HG03025 (cell line): ENCODE results near the gene MYT1.
"Not testable (repeated sequence)": the region's sequence is repeated elsewhere in the genome, so short reads cannot be mapped to it uniquely, and the experiment has no call there.

ENCODE experiments used
- ATAC-seq: cut with Tn5 transposase; IDR thresholded peaks from one replicate; pipeline ENCODE4 v1.9.1; 2021; ENCODE audit warnings: mild to moderate bottlenecking, moderate library complexity; ENCODE audit not compliant: unreplicated experiment, low FRiP score

MYT1 gene

DNA sequence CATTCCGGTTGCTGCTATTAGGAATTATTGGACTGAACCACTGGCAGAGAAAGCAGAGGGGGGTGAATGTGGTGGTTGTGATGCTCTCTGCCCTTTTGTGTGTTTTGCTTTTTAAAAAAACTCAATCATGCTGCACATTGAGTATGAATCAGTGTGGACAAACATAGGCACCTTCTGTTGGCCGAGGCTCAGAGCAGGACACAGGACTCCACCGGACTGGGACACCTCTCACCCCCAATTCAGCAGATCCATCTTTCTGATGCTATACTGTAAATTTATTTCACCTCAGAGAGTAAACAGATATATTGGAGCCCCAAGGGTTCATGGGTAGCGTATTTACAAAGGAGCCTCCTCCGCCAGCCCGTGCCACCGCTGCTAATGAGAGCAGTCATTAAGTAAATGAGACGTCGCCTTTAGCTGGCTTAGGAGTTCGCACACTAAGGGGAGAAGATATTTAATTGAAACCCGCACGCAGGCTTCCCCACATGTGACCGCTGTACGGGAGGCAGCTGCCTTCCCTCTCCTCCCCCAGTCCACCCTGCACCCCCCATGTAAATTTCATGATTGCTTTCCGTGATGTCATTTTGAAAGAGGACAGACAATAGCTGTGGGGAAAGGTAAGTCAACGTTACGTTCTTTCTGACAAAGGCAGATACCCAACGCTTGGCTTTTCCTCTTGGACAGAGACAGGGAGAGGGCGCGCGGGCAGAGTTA, at the start of gene MYT1:
Gene MYT1 (plus strand): TSS at position 330 of the 714 bp plus-strand sequence. CDS start 34,410 bp downstream, outside the sequence.
- no peak for ATAC-seq

DNA sequence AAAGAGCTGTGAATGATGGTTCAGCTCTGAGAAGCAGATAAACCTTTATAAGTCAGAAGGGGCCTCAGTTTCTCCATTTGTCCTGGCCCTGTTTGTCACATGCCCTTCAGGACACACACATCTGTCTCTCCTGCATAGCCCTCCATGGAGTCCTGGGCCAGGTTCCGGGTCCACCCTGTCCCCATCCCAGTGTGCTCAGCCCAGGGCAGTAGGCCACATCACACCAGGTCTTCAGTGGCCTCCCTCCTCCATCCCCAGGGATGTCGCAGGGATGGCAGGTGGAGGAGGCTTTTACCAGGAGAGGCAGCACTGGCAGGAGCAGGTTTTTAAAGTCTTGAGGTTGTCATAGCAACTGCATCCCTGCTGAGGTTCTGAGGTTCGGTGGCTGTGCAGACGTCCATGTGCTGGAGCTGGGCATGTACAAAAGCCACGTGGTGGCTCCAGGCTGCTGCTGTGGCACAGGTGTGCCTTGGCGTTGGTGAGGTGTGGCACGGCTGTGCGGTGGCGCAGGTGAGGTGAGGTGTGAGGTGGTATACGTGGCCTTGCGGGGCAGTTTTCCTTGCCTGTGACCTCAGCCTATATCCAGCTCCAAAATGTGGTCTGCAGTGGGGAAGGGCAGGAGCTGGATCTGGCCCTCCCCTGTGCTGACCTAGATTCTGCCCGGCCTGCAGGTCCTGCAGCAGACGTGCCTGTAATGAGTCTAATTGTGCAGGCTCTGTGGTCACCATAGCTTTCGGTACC, 48.9 kb upstream of the MYT1 start:
- ATAC-seq = no peak

DNA sequence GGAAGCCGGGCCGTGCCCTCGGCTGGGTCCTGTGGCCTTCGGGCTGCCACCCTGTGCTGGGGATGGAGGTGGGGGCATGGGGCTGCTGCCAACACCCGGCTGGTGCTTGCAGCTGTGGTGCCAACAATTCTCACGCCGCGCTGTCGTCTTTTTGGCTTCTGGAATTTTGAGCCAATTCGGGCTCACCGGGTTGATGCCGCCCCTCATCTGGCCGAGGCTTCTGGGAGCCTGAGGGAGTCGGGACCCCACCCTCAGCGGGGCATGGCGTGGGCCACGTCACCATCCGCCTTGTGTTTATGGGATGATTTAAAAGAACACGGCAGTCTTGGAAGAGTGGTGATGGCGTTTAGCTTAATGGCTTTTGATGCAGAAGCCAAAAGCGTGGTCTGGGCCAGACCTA, 48.2 kb upstream of the MYT1 start:
- ATAC-seq = no peak

DNA sequence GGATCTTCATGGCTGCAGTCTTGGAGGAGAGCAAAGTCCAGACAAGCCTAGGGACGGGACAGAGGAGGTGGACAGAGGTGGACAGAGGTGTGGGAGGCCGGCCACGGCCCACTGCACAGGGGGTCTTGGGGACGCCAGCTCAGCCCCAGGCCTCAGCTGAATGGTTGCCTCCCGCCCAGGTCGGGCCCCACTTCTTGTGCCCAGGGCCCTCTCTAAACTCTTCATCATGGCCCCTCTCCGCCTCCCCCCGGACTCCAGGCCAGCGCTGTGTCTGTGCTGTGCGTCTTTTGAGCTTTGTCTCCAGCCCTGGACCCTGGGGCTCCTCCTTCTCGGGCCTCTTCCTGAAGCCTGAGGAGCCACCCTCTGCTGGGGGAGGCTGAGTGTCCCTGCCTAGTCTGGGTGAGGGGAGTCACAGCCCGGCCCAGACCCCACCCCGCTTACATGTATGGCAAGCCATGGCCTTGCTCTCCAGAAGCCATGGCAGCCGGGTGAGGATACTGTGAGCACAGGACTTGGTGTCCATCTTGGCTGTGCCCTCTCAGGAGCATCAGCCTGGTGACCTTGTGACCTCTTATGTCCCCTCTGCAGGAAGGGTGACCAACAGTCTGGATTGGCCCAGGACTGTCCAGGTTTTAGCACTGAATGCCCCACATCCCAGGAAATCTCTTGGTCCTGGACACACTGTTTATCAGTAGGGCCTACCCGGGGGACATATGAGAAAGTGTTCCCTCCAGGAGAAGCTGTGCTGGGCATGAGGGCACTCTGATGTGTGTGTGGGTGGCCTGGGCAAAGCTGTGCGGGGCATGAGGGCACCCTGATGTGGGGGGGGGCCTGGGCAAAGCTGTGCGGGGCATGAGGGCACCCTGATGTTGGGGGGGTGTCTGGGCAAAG, 47.5 kb upstream of the MYT1 start:
- no peak for ATAC-seq

DNA sequence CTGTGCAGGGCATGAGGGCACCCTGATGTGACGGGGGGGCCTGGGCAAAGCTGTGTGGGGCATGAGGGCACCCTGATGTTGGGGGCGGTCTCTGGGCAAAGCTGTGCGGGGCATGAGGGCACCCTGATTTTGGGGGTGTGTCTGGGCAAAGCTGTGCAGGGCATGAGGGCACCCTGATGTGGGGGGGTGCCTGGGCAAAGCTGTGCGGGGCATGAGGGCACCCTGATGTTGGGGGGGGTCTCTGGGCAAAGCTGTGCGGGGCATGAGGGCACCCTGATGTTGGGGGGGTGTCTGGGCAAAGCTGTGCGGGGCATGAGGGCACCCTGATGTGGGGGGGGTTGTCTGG, 46.8 kb upstream of the MYT1 start:
- ATAC-seq = not testable (repeated sequence)

DNA sequence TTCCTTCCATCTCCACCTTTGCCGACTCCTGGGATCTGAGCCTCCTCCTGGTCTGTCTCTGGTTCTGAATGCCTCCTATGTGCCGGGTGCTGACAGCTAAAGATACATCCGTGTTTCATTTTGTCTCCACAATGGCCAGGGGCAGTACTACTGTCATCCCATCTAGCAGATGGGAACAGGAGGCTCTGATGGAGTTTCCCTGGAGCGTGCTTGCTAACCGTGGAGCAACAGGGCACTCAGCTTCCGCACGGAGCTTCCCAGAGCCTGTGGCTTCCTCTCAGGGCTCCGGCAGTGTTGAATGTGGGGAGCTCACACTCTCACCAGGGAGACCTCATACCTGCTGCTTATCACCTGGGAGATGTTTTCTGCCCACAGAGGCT, 45.0 kb upstream of the MYT1 start:
- no peak for ATAC-seq

DNA sequence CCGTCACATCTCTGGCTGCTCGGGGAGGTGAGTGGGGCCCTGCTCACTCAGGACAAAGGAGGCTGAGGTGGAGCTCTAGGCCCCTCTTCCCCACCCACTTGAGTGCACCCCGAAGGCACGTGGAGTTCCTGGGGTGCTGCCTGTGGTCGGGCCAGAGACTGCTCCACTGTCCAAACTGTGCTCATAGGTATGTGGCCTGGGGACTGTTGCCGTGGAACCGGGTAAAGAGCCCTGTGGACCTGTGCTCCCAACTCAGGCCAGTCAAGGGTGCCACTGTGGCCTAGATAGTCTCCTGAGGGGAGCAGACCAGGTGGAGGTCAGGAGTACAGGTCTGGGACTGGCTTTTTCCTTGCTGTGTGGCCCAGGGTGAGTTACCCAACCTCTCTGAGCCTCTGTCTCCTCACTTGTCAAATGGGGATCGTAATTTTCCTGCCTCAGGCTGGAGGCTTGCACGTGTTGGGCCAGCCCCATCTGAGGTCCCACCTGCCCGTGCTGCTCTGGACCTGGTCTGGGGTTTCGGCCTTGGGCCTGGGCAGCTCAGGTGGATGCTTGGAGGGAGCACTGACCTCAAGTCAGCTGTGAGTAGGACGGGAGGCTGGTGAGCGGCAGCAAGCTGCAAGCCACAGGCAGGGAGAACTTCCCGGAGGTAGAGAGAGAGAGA, 44.4 kb upstream of the MYT1 start:
- ATAC-seq = no peak

DNA sequence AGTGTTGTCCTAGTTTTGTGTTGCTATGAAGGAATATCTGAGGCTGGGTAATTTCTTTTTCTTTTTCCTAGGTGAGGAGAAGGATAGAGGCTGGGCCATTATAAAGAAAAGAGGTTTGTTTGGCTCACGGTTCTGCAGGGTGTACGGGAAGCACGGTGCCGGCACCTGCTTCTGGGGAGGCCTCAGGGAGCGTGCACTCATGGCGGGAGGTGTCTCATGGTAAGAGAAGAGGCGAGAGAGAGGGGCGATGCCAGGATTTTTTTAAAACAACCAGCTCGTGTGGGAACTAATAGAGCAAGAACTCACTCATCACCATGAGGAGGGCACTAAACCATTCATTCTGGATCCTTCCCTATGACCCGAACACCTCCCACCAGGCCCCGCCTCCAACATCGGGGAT, 42.7 kb upstream of the MYT1 start:
- no peak for ATAC-seq

DNA sequence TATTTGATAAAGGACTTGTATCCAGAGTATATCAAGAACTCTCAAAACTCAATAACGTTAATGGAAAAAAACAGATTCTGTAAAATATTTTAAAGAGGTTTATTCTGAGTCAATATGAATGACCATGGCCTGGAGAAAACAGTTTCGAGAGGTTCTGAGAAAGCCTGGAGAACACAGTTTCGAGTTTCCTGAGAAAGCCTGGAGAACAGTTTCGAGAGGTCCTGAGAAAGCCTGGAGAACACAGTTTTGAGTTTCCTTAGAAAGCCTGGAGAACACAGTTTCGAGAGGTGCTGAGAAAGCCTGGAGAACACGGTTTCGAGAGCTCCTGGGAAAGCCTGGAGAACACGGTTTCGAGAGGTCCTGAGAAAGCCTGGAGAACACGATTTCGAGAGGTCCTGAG, 41.3 kb upstream of the MYT1 start:
- not testable (repeated sequence) for ATAC-seq

DNA sequence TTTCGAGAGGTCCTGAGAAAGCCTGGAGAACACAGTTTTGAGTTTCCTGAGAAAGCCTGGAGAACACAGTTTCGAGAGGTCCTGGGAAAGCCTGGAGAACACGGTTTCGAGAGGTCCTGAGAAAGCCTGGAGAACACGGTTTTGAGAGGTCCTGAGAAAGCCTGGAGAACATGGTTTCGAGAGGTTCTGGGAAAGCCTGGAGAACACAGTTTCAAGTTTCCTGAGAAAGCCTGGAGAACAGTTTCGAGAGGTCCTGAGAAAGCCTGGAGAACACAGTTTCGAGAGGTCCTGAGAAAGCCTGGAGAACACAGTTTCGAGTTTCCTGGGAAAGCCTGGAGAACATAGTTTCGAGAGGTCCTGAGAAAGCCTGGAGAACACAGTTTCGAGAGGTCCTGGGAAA, 40.7 kb upstream of the MYT1 start:
- ATAC-seq = not testable (repeated sequence)

DNA sequence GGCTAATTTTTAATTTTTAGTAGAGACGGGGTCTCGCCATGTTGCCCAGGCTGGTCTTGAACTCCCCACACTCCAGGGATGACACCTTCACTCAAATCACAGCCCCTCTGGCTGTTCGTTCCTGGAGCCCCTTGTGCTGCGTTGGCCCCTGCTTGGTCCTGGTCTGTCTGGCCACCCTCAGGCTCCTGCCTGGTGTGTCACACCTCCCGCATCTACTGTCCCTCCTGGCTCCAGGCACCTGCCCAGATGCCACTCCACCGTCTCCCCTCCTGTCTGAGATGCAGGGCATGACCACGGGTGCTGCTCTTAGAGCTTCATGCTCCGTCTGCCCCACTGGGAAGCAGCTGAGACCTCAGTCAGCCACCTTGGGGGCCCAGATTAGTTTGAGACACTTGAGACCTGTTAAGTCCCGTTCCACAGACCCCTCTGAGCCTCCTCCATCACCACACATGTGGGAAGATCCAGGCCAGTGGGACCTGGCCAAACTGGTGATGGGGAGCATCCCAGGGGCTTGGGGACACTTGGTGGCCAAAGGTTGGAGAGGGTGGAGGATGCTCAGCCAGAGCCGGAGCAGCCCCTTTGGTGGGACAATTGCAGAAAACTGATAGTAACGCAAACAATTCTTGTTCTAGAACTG, 35.0 kb upstream of the MYT1 start:
- ATAC-seq = no peak

DNA sequence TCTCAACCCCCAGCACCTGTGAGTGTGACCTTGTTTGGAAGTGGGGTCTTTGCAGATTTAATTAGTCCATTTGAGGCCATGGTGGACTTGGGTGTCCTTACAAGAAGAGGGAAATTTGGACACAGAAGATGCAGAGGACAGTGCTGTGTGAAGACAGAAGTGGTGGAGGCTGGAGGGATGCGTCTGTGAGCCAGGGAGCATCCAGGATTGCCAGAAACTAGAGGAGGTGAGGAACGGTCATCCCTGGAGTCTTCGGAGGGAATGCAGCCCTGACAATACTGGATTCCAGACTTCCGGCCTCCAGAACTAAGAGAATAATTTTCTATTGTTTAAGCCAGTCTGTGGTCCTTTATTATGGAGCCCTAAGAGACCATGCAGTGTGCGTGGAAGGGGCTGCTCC, 34.0 kb upstream of the MYT1 start:
- no peak for ATAC-seq

DNA sequence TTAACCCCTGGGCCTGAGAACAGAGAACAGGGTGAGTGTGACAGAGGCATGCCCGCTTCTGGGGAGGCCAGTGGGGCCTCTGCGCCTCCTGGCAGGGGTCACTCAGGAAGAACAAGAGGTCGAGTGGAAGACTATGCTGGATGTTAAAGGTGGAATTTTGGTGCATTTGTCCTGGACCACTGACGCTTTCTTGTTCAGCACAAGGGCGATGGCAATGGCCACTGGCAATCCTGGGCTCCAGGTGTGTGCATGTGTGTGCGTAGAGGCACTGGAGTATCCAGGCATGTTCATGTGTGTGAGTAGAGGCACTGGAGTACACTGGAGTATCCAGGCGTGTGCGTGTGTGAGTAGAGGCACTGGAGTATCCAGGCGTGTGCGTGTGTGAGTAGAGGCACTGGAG, 33.4 kb upstream of the MYT1 start:
- ATAC-seq = no peak

DNA sequence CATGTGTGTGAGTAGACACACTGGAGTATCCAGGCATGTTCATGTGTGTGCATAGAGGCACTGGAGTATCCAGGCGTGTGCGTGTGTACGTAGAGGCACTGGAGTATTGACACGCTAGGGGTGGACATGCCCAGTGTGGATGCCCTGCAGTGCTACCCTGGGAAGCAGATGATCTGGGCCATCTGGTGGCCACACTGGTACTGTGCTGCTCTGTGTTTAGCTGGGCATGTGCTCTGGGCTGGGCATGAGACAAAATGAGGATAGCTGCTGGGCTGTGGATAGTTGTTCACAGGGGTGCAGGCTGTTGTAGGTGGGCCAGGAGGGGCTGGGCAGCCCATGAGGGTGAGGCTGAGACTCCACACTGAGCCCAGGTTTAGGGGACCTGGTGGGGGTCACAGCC, 32.8 kb upstream of the MYT1 start:
- ATAC-seq = no peak

DNA sequence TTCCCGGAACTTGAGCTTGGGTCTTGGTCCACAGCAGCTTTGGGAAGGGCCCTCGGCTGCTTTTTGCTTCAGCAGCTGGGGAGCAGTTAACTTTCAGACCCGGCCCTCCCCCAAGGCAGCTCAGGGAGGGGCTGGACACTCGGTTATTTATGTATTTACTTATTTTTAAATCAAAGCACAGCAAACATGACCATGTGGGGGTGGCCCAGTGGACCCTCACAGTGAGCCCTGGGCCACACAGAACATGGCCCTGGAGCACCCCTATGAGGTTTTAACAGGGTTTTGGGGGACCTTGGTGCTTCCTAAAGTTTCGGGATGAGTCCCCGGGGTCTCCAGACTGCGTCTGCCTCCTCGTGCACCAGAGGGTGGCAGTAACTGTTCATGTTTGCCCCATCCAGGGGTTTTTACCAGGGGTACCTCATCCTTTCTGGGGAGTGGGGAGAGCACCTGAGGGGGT, 30.3 kb upstream of the MYT1 start:
- ATAC-seq = no peak

DNA sequence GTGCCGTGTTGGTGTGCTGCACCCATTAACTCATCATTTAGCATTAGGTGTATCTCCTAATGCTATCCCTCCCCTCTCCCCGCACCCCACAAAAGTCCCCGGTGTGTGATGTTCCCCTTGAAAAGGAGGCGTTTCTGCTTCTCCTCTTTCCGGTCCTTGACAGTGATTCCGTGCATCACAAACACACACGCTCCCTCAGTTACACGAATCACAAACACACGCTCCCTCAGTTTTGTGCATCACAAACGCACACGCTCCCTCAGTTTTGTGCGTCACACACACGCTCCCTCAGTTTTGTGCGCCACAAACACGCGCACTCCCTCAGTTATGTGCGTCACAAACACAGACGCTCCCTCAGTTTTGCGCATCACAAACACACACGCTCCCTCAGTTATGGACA, 29.5 kb upstream of the MYT1 start:
- ATAC-seq = not testable (repeated sequence)

DNA sequence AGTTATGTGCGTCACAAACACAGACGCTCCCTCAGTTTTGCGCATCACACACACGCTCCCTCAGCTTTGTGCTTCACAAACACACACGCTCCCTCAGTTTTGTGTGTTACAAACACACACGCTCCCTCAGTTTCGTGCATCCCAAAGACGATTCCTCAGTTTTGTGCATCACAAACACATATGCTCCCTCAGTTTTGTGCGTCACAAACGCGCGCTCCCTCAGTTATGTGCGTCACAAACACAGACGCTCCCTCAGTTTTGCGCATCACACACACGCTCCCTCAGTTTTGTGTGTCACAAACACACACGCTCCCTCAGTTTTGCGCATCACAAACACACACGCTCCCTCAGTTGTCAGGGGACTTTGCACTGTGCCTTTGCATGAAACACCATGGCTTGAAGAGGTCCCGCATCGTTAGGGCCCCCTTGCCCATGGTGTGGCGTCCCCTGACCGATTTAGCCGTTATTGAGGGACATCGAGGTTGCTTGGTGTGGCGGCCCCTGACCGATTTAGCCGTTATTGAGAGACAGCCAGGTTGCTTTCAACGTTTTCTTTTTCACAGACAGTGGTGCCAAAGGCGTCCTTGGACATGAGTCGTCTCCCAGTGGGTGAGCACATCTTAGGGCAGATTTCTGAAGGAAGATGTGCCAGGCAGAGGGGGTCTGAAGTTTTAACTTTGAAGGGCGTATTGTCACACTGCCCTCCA, 28.1 kb upstream of the MYT1 start:
- no peak for ATAC-seq

DNA sequence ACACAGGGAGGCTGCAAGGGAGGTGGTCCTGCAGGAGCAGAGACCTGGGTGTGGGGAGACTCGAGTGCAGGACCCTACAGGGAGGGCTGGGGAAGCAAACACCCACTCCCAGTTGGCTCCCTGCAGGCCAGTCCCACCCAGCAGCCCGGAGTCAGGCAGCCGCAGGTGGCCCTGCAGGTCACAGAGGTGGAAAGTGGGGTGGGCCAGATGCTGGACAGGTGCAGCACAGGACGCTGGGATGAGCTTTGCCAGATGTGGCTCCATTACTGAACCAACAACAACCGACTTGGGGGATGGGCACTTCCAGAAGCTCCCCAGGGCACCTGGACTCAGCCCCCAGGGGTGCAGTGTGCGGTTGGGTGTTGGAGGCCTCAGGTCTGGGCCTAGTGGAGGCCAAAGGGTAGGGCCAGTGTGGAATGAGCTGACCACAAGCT, 26.6 kb upstream of the MYT1 start:
- ATAC-seq = no peak

DNA sequence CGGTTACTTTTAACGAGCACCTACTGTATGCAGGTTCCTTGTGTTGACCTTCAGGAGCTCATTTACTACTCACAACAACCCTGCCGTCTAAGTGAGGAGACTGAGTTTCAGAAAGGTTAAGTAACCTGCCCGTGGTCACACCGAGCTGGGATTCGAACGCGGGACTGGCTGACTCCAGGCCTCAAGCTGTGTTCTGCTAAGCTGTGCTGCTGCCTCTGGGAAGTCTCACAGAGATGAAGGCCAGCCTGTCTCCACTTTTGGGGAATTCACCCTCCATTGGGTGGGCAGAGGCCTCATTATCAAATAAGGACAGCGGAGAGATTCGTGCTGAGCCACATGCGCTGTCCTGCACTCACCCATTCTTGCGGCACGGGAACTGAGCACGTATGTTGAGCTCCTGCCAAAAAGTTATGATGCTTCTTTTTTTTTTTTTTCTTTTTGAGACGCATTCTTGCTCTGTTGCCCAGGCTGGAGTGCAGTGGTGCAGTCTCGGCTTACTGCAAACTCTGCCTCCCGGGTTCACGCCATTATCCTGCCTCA, 25.9 kb upstream of the MYT1 start:
- no peak for ATAC-seq
